GM19099 (cell line): ENCODE data around the gene GLDN.

ENCODE experiments used
- POLR2A ChIP-seq: IDR thresholded peaks from 3 replicates; pipeline ENCODE4 v1.6.1; 2011; ENCODE audit warnings: low read depth; ENCODE audit not compliant: insufficient read length; ENCODE audit errors: extremely low read depth

The GLDN gene

DNA sequence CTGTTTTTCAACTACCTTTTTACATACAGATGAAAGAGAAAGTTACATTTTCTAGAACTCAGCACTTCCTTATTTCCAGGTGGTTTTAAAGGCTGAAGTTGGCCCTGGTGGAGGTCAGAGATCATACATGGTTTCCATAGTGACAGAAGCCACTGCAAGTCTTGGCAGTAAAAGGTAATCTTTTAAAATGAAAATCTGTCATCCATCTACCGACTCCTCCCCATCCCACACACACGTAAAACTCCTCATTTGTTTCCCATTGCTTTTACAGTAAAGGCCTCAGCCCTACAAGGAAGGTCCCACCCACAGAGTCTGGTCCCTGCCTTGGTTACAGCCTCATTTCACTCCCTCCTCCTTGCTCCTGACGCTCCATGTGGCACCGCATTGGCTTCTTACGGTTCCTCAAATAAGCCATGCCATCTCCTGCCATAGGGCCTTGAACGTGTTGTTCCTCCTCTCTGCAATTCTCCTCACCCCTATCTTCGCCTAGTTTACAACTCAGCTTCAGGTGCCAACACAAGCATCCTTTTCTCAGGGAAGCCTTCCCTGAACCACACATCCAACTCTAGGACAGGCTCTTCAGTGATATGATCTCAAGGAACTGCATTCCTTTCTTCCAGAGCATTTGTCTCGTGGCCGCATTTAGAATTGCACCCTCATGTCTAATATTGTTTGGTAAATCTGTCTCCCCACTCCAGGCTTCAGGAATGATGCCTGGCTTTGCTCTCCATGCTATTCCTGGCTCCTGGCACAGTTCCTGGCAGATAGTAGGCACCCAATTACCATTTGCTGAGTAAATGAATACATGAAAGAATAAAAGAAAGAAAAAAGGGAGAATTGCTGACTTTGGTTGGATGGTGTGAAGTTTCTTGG lies 5.7 kb upstream of the GLDN start:
- no peak for TF ChIP-seq POLR2A

DNA sequence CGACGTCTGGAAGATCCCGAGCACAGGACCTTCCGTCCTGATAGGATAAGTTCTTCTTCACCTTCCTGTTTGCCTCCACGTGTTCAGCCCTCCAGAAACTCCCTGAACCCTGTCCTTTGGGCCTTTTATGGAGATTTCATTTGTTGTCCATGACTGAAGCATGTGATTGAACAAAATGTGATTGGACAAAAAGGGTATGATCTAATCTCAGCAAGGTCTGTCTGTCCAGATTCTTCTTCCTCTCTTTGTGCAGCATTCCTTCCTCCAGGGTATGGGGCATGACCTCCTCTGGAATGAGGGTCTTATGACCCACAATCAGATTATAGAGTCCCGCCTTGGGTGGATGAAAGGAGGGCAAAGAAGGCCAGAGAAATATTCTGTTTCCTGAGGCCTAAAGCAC lies 3.0 kb upstream of the GLDN start, which contains the start of gene CYP19A1:
Gene CYP19A1, minus strand, starts transcription at position 101 of the 400 bp plus-strand sequence. CDS start 95,684 bp downstream, outside the sequence.
- TF ChIP-seq POLR2A, result no peak

DNA sequence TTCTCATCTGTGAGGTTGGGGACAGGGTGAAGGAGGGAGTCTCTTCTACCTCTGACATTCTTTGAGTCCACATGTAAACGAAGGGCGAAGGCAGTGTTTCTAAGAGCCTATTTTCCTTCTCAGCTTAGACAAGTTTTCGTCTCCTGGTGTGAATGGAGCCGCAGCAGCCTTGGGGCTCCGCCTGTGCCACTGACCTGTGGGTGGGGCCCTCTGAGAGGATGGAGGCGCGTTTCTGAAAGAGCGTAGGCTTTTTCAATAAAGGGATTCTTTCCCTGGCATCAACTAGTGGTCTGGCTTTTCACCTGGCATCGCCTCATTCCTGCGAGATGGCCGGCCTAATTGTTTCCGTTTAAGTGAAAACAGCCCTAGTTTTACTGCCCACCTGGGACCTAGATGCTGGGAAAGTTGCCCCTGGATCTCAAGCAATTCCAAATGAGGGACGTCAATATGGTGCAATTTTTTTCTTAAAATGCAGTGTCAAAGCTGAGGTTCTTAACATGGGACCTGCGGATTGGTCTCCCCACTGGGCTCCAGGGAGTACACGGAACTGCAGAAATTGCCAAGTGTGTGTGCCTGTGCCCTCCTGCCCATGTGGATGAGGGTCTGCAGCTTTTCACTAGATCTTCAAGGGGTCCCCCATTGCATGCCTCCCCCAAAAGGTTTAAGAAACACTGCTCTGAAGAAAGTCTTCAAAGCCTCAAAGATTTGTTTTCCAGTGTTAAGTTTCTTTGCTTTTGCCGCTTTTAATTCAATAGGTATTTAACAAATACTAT lies 958 bp downstream of the GLDN start:
- TF ChIP-seq POLR2A, result no peak

DNA sequence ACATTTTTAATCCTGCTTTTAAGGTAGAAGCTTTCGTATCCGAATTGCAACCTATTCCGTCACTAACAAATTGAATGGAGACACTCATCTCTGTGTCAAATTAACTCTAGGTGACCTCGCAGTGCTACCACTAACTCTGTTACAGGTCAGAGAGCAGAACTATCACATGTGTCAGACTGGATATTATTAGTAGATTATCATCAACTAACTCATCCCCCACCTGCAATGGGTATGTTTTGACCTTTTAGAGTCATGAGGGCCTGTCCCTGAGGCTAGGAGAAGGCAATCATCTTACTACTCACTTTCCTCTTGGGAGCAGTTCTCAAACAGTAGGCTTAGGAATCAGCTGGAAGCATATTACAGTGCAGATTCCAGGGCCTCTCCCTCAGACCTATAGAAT lies 2.0 kb downstream of the GLDN start:
- no peak for TF ChIP-seq POLR2A

DNA sequence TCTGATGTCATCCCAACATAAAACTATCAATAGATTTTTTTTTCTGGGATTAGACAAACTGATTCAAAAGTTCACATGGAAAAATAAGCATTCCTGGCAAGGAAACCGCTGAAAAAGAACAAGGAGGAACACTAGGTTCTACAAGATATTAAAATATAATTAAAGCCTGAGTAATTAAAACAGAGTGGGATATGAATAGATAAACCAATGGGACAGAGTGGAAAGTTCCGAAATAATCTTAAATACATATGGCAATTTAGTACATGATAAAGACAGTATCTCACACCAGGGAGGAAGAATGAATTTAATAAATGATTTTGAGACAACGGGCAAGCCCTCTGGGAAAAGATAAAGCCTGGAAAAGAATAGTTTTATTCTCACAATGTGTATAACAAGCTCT lies 4.7 kb downstream of the GLDN start:
- no peak for TF ChIP-seq POLR2A

DNA sequence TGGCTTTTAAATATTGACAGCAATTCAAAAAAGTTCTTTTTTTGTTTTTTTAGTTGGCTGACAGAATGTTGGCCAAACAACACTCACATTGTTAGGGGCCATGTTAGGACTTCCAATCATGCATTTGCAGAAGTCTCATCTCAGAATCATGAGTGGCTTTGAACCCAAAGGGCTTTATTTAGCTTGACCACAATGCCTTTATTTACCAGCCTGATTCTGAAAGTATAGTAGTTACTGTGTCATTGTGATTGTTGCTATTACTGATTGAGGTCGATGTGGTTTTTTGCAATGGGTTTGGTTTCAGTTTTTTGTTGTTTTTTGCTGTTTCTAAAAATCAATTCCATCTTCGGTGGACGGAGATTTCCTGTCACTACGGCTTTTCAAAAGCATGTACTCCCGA lies 7.2 kb downstream of the GLDN start:
- no peak for TF ChIP-seq POLR2A

DNA sequence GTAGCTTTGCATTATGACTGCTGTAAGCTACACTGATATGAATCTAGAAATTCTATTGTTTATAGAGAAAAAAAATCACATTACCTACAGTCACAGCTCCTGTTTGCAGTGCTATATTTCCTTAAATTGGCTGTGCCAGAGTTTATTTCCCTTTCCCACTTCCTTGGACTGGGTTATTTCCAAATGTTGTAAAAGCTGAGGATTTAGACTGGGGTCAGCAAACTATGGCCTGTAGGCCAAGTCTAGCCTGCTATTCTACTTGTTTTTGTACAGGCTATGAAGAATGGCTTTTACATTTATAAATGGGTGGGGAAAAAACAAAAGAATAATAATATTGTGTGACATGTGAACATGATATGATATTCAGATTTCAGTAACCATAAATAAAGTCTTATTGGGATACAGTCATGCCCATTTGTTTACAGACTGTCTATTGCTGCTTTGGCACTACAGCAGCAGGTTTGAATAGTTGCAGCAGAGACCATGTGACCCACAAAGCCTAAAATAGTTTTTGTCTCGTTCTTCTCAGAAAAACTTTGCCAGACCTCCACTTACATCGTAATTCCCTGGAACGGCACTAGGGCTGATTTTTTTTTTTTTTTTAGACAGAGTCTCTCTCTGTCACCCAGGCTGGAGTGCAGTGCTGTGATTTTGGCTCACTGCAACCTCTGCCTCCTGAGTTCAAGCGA lies 7.8 kb downstream of the GLDN start:
- no peak for TF ChIP-seq POLR2A

DNA sequence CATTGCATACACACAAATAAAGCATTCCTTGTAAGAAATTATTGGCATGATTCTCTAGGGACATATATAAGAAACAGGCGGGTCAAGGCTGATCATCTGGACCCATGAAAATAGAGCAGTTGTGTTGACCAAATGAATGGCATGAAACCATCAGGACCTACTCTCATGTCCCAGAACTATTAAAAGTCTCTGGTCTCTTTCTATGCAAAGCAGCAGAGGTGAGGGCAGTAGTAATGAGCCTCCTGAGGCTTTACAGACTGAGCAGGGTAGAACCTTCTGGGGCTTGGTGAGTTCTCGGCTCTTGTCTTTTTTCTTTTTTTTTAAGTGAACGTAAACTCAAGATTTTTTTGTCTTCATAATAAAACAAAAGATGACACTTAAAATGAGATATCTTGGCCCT lies 9.3 kb downstream of the GLDN start:
- no peak for TF ChIP-seq POLR2A

DNA sequence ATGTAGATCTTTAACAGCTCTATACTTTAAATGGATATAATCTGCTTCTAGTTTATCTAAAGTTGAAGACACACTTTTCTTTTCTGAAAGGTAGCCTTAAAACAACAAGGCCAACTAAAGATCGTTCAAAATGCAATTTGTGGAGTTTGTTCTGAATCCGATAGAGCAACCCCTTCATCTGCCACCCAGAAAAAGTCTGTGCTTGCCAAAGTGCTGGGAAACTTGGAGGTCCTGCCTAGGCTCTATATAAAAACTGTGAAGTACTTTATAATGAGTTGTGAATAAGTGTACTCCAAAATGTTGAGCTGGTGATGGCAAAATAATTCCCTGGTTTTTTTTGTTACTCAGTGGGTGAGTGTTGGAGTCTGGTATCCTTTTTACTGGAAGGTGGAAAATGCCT lies 12.5 kb downstream of the GLDN start:
- TF ChIP-seq POLR2A, result no peak

DNA sequence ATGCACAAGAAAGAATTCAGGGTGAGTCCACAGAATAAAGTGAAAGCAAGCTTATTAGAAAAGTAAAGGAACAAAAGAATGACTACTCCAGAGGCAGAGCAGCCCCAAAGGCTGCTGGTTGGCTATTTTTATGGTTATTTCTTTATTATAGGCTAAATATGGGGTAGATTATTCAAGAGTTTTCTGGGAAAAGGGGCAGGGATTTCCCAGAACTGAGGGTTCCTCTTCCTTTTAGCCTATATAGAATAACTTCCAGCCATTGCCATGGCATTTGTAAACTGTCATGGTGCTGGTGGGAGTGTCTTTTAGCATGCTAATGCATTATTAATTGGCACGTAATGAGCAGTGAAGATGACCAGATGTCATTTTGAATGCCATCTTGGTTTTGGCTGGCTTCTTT lies 13.6 kb downstream of the GLDN start:
- TF ChIP-seq POLR2A, result no peak

DNA sequence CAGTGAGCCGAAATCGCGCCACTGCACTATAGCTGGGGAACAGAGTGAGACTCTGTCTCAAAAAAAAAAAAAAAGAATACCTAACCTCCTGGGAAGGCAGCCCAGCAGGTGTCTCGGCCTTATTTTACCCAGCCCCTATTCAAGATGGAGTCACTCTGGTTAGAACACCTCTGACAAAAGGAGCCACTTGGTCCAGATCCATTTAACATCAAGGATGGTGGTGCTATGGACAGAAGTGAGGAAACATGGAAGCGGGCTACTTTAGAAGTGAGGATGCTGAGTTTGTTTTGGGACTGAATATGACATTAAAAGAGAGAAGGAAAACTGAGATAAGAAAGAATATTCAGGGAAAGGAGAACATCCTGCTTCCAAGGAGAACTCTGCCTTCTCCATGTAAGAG lies 14.7 kb downstream of the GLDN start:
- TF ChIP-seq POLR2A, result no peak

DNA sequence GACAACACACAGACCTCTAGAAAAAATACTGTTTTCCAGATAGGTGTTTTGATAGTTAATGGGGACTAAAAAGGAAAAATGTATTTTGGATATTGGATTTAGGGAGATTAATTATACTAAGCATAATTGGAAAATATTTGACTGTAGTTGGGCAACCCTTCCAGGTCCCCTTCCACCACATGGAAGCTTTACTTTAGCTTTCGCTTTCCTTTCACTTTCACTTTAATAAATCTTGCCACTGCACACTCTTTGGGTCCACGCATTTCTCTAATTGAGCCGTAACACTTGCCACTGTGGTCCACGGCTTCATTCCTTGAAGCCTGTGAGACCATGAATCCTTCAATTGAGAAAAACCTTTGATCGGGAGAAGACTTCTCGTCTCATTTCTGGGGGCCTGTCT lies 15.5 kb downstream of the GLDN start:
- TF ChIP-seq POLR2A, result no peak

DNA sequence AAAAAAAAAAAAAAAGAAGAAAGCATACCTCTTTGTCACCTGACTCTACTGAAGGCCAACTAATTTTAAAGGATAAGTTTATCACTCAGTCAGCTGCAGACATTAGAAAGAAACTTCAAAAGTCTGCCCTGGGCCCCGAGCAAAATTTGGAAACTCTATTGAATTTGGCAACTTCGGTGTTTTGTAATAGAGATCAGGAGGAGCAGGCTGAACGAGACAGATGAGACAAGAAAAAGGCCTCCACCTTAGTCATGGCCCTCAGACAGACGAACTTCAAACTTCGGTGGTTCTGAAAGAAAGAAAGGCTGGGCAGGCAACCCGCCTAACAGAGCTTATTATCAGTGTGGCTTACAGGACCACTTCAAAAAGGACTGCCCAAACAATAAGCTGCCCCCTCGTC lies 18.5 kb downstream of the GLDN start:
- no peak for TF ChIP-seq POLR2A

DNA sequence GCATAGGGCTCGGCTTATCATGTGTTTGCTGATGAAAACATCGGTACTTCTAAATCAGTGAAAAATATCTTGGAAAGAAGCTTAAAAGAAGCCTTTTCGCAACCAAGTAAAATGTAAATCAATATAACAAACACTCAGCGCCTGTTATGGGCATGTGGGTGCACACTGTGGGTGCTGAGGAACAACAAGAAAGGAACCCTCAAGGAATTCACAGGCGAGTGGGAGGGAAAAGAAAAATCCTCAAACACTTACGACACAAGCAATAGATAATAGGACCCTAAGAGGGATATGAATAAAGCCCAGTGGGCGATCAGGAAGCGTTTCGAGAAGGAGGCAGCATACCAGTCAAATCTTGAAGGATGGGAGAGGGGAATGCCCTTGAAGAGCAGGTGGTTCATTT lies 21.9 kb downstream of the GLDN start:
- TF ChIP-seq POLR2A, result no peak

DNA sequence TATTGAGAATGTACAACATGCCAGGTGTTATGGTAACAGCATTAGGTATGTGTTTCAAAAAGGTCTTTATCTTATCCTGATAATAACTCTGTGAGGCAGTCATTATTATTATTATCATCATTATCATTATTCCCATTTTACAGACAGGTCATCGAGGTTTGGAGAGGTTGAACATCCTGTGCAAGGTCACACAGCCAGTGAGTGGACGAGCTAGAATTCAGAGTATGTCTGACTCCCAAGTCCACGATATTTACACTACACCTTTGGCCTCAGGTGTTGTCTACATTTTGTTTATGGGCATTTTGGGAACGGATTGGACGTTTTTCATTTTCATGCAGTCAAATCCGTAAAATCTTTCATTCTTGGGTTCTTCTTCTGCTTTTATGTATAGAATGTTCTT lies 24.0 kb downstream of the GLDN start:
- TF ChIP-seq POLR2A, result no peak
